Left hindlimb (tissue), 1 donor: ENCODE measurements around the gene ACER3.
A peak's percentile ranks its signal among the peaks of the same experiment; 100 is the strongest.

Source experiments
- DNase-seq: peaks from one replicate; pipeline ENCODE4 v3.0.0-alpha.2; 2018

The ACER3 gene

GRCh38 chr11:77066229-77067042 is 205.7 kb downstream of the ACER3 start, which contains the start of gene CAPN5:
Gene CAPN5 (plus strand): TSS chr11:77066971. CDS start chr11:77084887, 17,916 bp downstream.
- DNase-seq = peak; percentile 97

- no peak for DNase-seq
Observed at GRCh38 chr11:77067861-77068443, 207.2 kb downstream of the ACER3 start.

- no peak for DNase-seq
Observed at GRCh38 chr11:77068457-77069335, 208.0 kb downstream of the ACER3 start.

GRCh38 chr11:77069336-77069968 is 208.7 kb downstream of the ACER3 start:
- no peak for DNase-seq

GRCh38 chr11:77069969-77070582 is 209.4 kb downstream of the ACER3 start:
- DNase-seq = no peak

GRCh38 chr11:77071077-77071476 is 210.4 kb downstream of the ACER3 start:
- DNase-seq = no peak

- DNase-seq = no peak
Observed at GRCh38 chr11:77071671-77072605, 211.2 kb downstream of the ACER3 start.

GRCh38 chr11:77072851-77073327 is 212.2 kb downstream of the ACER3 start:
- DNase-seq = no peak

- DNase-seq = peak; percentile 87
Observed at GRCh38 chr11:77073328-77074001, 212.7 kb downstream of the ACER3 start.

- no peak for DNase-seq
Observed at GRCh38 chr11:77074205-77074604, 213.5 kb downstream of the ACER3 start.

GRCh38 chr11:77074626-77075221 is 214.0 kb downstream of the ACER3 start:
- no peak for DNase-seq

GRCh38 chr11:77075425-77075905 is 214.7 kb downstream of the ACER3 start:
- DNase-seq = no peak
